ENCODE data around the gene NIPBL.
"Not testable (repeated sequence)": the region's sequence is repeated elsewhere in the genome, so short reads cannot be mapped to it uniquely, and the experiment has no call there.

The NIPBL gene

GRCh38 chr5:36879274-36880033 is 2.9 kb downstream of the NIPBL start:
- DNase-seq = no peak

DNA sequence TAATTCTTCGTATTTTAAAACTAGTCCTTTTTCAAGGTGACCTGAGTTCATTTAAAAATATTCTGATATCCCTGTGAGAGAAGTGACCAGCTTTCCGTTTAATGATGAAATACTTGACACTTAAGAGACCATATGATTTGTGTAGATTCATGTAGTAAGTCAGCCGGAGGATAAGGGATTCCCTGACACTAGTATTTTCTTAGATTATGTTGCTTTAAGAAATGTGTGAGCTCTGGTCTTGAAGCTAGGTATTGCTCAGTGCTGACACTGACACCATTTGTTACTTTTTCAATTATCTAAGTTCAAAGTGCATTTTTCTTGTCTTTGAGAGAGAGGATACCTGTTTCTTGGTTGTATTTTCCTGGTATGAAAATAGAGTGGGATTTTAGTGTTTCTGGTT is 4.2 kb downstream of the NIPBL start:
- DNase-seq = no peak

- DNase-seq = no peak
These were observed 4.7 kb downstream of the NIPBL start for GRCh38 chr5:36881304-36881703.

DNA sequence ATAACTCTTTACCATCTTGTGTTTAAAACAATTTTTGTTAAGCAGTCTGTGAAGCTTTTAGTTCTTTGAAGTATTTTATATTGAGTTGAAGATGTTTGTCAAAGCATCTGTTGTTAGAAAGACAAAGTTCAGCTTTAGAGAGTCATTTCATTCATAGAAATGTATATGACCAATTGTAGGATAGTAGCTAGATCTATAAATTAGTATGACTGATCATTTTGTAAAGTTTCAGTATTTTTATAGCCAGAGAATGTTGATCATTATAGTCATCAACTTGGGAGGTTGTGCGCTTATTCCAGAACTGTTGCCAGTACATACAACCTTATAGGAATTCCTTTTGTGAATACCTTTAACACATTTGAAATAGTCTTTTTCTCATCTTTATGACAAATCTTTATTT is 5.2 kb downstream of the NIPBL start:
- DNase-seq = no peak

GRCh38 chr5:36882250-36882649 is 5.7 kb downstream of the NIPBL start:
- no peak for DNase-seq

GRCh38 chr5:36883894-36884462 is 7.4 kb downstream of the NIPBL start:
- DNase-seq = no peak

DNA sequence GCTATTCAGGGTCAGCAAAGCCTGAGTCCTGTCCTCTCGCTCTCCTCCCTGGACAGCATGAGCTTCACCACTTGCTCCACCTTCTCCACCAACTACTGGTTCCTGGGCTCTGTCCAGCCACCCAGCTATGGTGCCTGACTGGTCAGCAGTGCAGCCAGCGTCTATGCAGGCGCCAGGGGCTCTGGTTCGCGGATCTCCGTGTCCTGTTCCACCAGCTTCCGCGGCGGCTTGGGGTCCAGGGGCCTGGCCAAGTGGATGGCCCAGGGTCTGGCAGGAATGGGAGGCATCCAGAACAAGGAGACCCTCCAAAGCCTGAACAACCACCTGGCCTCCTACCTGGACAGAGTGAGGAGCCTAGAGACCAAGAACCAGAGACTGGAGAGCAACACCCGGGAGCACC is 8.6 kb downstream of the NIPBL start:
- DNase-seq = no peak

- DNase-seq = no peak
These were observed 9.3 kb downstream of the NIPBL start for GRCh38 chr5:36885566-36886485.

DNA sequence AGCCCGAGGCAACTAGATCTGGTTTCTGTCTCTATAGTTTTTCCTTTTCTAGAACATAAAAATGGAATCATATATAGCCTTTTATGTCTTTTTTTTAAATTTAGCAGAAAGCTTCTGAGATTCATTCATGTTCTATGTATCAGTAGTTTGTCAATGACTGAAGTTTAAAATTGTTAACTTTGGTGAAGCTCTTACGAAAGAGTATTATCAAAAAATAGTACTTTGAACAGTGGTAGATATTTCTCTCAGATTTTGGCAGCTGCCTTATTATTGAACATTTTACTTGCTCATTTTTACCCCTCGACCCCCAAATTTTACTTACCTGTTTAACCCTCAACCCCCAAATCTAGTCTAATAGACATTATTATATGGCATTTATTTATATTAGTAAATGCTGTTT is 10.2 kb downstream of the NIPBL start:
- DNase-seq = no peak

DNA sequence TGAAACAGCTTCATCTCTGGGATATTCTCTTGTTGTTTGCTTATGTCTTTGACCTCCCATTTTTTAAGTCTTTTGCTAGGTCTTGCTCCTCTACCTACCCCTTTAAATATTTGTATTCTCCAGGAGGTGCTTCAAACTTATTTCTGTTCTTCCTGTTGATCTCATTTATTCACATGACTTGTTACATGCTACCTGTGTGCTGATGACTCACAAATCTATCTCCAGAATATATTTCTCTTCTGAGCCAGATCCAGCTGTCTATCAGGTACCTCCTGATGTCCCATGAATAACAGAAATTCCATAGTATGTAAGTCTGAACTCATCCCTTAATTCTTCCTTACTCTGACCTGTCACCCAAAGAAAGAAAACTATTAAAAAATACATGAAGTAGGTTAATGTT is 11.0 kb downstream of the NIPBL start:
- no peak for DNase-seq

DNA sequence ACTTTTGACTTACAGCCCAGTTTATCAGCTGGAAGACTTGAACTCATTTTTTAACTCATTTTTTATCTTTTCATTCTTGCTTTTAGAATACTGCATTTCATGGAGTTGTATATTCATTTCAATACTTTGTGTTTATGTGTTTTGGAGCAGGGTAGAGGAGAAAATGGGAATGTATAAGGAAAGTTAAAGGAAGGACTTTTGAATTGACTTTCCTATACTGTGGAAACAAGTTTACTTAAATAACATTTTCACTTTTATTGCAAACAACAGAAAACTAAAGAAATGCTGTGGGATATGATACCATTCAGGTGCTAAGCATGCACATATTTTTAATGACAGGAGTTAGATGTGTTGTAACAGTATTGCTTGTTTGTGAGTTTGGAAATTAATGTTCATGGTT is 11.7 kb downstream of the NIPBL start:
- no peak for DNase-seq

GRCh38 chr5:36889264-36889663 is 12.7 kb downstream of the NIPBL start:
- DNase-seq = no peak

- DNase-seq = no peak
These were observed 14.7 kb downstream of the NIPBL start for GRCh38 chr5:36891266-36891665.

GRCh38 chr5:36892085-36892830 is 15.7 kb downstream of the NIPBL start:
- DNase-seq = not testable (repeated sequence)

- no peak for DNase-seq
These were observed 18.4 kb downstream of the NIPBL start for GRCh38 chr5:36894954-36895353.

- DNase-seq = no peak
These were observed 19.9 kb downstream of the NIPBL start for GRCh38 chr5:36896476-36896875.

GRCh38 chr5:36897616-36898015 is 21.0 kb downstream of the NIPBL start:
- DNase-seq = no peak

DNA sequence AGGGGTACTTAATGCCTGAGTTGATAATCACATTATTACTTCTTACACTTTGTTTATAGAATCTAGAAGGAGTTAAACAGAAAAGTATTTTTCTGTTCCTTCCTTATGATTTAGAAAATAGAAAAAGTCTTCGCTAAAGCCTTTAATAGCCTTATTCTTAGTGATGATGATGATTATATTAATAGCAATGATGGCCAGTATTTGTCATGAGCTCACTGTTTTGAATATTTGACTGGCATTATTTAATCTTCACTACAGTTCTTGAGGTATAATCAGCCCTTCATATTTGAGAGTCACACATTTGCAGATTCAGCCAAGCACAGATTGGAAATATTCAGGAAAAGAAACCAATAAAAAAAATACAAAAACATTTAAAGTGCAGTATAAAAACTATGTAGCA is 23.3 kb downstream of the NIPBL start:
- no peak for DNase-seq

DNA sequence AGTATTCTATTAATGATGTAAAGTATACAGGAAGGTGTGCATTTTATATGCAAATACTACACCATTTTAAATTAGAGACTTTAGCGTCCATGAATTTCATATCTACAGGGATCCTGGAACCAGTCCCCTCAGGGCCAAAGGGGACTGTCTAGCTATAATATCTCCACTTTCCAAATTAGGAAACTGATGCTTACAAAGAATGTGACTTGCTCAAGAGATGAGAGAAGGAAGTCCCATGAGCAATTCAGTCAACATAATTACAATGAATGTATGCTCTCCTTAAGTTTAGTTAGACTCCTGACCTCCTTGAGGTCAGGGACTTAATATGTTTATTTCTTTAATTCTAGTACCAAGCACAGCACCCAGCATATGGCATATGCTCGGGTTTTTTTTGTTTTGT is 23.7 kb downstream of the NIPBL start:
- DNase-seq = no peak

- not testable (repeated sequence) for DNase-seq
These were observed 24.5 kb downstream of the NIPBL start for GRCh38 chr5:36901077-36901476.

DNA sequence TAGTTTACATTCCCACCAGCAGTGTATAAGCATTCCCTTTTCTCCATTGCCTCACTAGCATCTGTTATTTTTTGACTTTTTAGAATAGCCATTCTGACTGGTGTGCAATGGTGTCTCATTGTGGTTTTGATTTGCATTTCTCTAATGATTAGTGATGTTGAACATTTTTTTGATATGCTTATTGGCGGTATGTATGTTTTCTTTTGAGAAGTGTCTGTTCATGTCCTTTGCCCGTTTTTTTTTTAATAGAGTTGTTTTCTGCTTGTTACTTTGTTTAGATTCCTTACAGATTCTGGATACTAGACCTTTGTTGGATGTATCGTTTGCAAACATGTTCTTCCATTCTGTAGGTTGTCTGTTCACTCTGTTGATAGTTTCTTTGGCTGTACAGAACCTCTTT is 25.3 kb downstream of the NIPBL start:
- no peak for DNase-seq

- DNase-seq = no peak
These were observed 25.8 kb downstream of the NIPBL start for GRCh38 chr5:36902353-36902752.

- no peak for DNase-seq
These were observed 28.1 kb downstream of the NIPBL start for GRCh38 chr5:36904677-36905076.

All from NCI-H524 treated with DMSO at 0.1 percent for 48 hours (cell line).